Measurements from ENCODE around the gene FLT1. TPM values are rescaled to one million over a fixed set of nuclear protein-coding genes. Genes with fewer than 3 reads are reported as not detected.

Gene FLT1
- total and polyA plus RNA-seq, 2 donors, result 4.3 to 5.5 TPM

DNA sequence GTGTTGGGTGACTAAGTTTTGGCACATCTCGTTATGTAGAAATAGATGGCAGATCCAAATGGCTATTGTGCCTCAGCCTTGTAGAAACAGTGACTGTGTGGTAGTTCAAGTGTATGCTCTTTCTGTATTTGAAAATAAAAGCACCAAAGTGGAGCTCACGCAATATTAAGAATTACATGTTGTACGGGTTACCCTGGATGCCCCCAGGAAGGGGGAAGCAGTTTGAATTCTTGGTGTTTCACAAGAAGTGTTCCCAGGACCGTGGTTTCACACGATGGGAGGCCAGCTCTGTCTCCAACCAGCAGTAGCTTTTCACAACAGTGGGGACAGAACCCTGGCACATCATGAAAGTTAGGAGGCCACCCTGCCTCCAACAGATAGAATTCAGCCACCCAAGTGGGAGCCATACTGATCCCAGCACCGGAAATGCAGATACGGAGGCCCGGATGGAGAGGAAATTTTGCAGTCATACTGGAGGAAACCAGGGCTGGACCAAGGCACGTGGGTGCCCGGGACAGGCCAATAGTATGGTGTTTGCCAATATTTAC, 8.9 kb downstream of the FLT1 start:
- Histone ChIP-seq H3K36me3 (ENCODE audit: control insufficient read depth in 2 of 2, insufficient read depth in 2 of 2, low read length in 1 of 2) (no peaks in the 10 kb centered on the region), H3K27me3 (ENCODE audit: control insufficient read depth in 2 of 2, insufficient read depth in 1 of 2, low read length in 1 of 2) (peaks cover 0 to 3% of the 10 kb centered on the region in 2 donors)
- WGBS, result 89% methylated on average over 10 of the region's 10 CpGs

GRCh38 chr13:28485551-28485950, 9.4 kb downstream of the FLT1 start:
- no peak overlapping the region for H3K4me3 ChIP-seq (ENCODE audit: low read length in 2 of 2)
- H3K9me3 ChIP-seq (ENCODE audit: control insufficient read depth in 2 of 2, insufficient read depth in 1 of 2, low read length in 1 of 2), result no peaks in the 10 kb centered on the region
- H3K4me1 ChIP-seq (ENCODE audit: control insufficient read depth in 2 of 2, insufficient read depth in 2 of 2, low read length in 2 of 2), result no peaks in the 10 kb centered on the region
- H3K27me3 ChIP-seq (ENCODE audit: control insufficient read depth in 2 of 2, insufficient read depth in 1 of 2, low read length in 1 of 2), result peaks cover 0 to under 1% of the 10 kb centered on the region in 2 donors
- no peak overlapping the region for H3K27ac ChIP-seq (ENCODE audit: low read depth in 1 of 2, low read length in 1 of 2)
- no peak for DNase-seq (ENCODE audit: low read depth in 6 of 9, low spot score in 9 of 9)
- WGBS, result 96% methylated on average over 7 of the region's 7 CpGs
- no peaks in the 10 kb centered on the region for H3K36me3 ChIP-seq (ENCODE audit: control insufficient read depth in 2 of 2, insufficient read depth in 2 of 2, low read length in 1 of 2)

More for the DNA sequence above, 8.9 kb downstream of the FLT1 start:
- H3K27ac ChIP-seq (ENCODE audit: low read depth in 1 of 2, low read length in 1 of 2), result no peak overlapping the region
- H3K4me3 ChIP-seq (ENCODE audit: low read length in 2 of 2), result no peak overlapping the region
- H3K4me1 ChIP-seq (ENCODE audit: control insufficient read depth in 2 of 2, insufficient read depth in 2 of 2, low read length in 2 of 2), result no peaks in the 10 kb centered on the region
- no peak for DNase-seq (ENCODE audit: low read depth in 6 of 9, low spot score in 9 of 9)
- no peaks in the 10 kb centered on the region for H3K9me3 ChIP-seq (ENCODE audit: control insufficient read depth in 2 of 2, insufficient read depth in 1 of 2, low read length in 1 of 2)

GRCh38 chr13:28485097-28485496, 9.8 kb downstream of the FLT1 start:
- no peaks in the 10 kb centered on the region for H3K9me3 ChIP-seq (ENCODE audit: control insufficient read depth in 2 of 2, insufficient read depth in 1 of 2, low read length in 1 of 2)
- no peak for DNase-seq (ENCODE audit: low read depth in 6 of 9, low spot score in 9 of 9)
- H3K27me3 ChIP-seq (ENCODE audit: control insufficient read depth in 2 of 2, insufficient read depth in 1 of 2, low read length in 1 of 2), result no peaks in the 10 kb centered on the region
- no peaks in the 10 kb centered on the region for H3K4me1 ChIP-seq (ENCODE audit: control insufficient read depth in 2 of 2, insufficient read depth in 2 of 2, low read length in 2 of 2)
- 100% methylated on average over 1 of the region's 1 CpG for WGBS
- H3K36me3 ChIP-seq (ENCODE audit: control insufficient read depth in 2 of 2, insufficient read depth in 2 of 2, low read length in 1 of 2), result no peaks in the 10 kb centered on the region
- no peak overlapping the region for H3K4me3 ChIP-seq (ENCODE audit: low read length in 2 of 2)
- H3K27ac ChIP-seq (ENCODE audit: low read depth in 1 of 2, low read length in 1 of 2), result no peak overlapping the region

DNA sequence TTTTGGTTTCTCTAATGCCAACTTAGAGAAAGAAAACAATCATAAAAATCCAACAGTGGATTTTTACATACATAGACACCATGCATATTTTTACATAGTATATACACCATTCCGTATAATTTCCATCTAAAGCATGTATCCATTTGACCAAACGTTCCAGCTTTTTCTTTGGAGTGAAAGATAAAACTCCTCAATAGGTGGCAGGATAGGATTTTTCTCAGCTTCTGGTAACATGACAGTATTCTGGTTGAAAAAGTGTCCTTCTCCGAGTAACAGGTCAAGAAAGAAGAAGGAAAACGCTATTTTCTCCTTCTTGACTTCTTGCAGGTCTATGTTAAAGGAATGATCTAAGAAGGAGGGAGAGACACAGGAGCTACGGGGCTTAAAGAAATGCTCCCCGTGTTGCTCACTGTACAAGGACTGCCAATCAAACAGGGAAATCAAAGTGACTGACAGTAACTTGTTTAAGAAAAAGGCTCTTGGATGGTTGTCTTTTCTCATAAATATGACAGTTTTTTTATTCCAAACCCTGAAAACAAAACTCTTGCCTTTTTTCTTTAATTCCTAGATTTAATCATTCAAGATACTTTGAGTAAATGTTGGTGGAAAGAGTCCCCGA, 11.5 kb downstream of the FLT1 start:
- 95% methylated on average over 7 of the region's 7 CpGs for WGBS
- Histone ChIP-seq H3K27ac (ENCODE audit: low read depth in 1 of 2, low read length in 1 of 2) (no peak overlapping the region), H3K36me3 (ENCODE audit: control insufficient read depth in 2 of 2, insufficient read depth in 2 of 2, low read length in 1 of 2) (no peaks in the 10 kb centered on the region), H3K4me3 (ENCODE audit: low read length in 2 of 2) (no peak overlapping the region), H3K27me3 (ENCODE audit: control insufficient read depth in 2 of 2, insufficient read depth in 1 of 2, low read length in 1 of 2) (no peaks in the 10 kb centered on the region), H3K4me1 (ENCODE audit: control insufficient read depth in 2 of 2, insufficient read depth in 2 of 2, low read length in 2 of 2) (no peaks in the 10 kb centered on the region), H3K9me3 (ENCODE audit: control insufficient read depth in 2 of 2, insufficient read depth in 1 of 2, low read length in 1 of 2) (no peaks in the 10 kb centered on the region)
- DNase-seq (ENCODE audit: low read depth in 6 of 9, low spot score in 9 of 9), result no peak

DNA sequence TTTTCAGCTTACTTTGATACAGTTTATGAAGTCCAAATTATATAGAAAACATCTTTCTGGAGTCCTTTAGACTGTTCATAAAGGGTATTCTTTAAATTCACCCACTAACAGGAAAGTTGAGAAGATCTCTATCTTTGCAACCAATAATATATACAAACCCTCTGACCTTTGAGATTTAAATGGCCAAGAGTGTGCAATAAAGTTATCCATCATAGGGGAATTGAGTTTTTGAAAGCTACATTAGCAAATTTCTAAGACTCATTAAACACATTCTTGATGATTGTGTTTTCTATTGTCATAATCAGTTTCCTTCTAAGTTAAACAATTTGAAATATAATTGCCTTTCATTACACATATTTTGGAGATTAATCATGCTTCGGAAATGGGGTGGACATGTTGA, 15.9 kb downstream of the FLT1 start:
- no peak overlapping the region for H3K27ac ChIP-seq (ENCODE audit: low read depth in 1 of 2, low read length in 1 of 2)
- DNase-seq (ENCODE audit: low read depth in 6 of 9, low spot score in 9 of 9), result no peak
- H3K4me1 ChIP-seq (ENCODE audit: control insufficient read depth in 2 of 2, insufficient read depth in 2 of 2, low read length in 2 of 2), result no peaks in the 10 kb centered on the region
- no peaks in the 10 kb centered on the region for H3K9me3 ChIP-seq (ENCODE audit: control insufficient read depth in 2 of 2, insufficient read depth in 1 of 2, low read length in 1 of 2)
- no peaks in the 10 kb centered on the region for H3K27me3 ChIP-seq (ENCODE audit: control insufficient read depth in 2 of 2, insufficient read depth in 1 of 2, low read length in 1 of 2)
- WGBS, result 98% methylated on average over 1 of the region's 1 CpG
- H3K4me3 ChIP-seq (ENCODE audit: low read length in 2 of 2), result no peak overlapping the region
- no peaks in the 10 kb centered on the region for H3K36me3 ChIP-seq (ENCODE audit: control insufficient read depth in 2 of 2, insufficient read depth in 2 of 2, low read length in 1 of 2)

DNA sequence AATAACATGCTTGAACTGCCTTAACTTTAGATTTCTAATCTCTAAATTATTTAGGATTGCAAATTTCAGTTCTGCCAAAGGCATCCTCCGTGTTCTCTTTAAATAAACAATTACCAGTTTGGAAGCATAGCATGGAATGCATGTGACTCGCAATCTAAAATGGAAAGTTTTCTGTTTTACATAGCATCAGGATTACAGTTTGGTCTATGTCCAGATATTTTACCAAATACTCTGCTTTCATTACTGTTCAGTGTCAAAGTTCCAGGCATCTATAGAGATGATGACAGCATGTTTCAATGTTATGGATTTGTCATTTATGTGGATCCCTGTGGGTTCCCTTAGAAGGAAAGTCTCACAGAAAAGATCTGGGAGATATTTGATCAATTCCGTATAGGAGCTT, 16.8 kb downstream of the FLT1 start:
- Histone ChIP-seq H3K36me3 (ENCODE audit: control insufficient read depth in 2 of 2, insufficient read depth in 2 of 2, low read length in 1 of 2) (no peaks in the 10 kb centered on the region), H3K9me3 (ENCODE audit: control insufficient read depth in 2 of 2, insufficient read depth in 1 of 2, low read length in 1 of 2) (no peaks in the 10 kb centered on the region), H3K4me1 (ENCODE audit: control insufficient read depth in 2 of 2, insufficient read depth in 2 of 2, low read length in 2 of 2) (no peaks in the 10 kb centered on the region), H3K27ac (ENCODE audit: low read depth in 1 of 2, low read length in 1 of 2) (no peak overlapping the region), H3K4me3 (ENCODE audit: low read length in 2 of 2) (no peak overlapping the region), H3K27me3 (ENCODE audit: control insufficient read depth in 2 of 2, insufficient read depth in 1 of 2, low read length in 1 of 2) (no peaks in the 10 kb centered on the region)
- no peak for DNase-seq (ENCODE audit: low read depth in 6 of 9, low spot score in 9 of 9)
- WGBS, result 94% methylated on average over 3 of the region's 3 CpGs

- H3K36me3 ChIP-seq (ENCODE audit: control insufficient read depth in 2 of 2, insufficient read depth in 2 of 2, low read length in 1 of 2), result no peaks in the 10 kb centered on the region
- DNase-seq (ENCODE audit: low read depth in 6 of 9, low spot score in 9 of 9), result no peak
- H3K9me3 ChIP-seq (ENCODE audit: control insufficient read depth in 2 of 2, insufficient read depth in 1 of 2, low read length in 1 of 2), result no peaks in the 10 kb centered on the region
- WGBS, result 93% methylated on average over 3 of the region's 3 CpGs
- H3K27ac ChIP-seq (ENCODE audit: low read depth in 1 of 2, low read length in 1 of 2), result no peak overlapping the region
- H3K4me3 ChIP-seq (ENCODE audit: low read length in 2 of 2), result no peak overlapping the region
- no peaks in the 10 kb centered on the region for H3K4me1 ChIP-seq (ENCODE audit: control insufficient read depth in 2 of 2, insufficient read depth in 2 of 2, low read length in 2 of 2)
- H3K27me3 ChIP-seq (ENCODE audit: control insufficient read depth in 2 of 2, insufficient read depth in 1 of 2, low read length in 1 of 2), result no peaks in the 10 kb centered on the region
Measured at GRCh38 chr13:28477709-28477973, 17.3 kb downstream of the FLT1 start.

GRCh38 chr13:28476919-28477708, 17.8 kb downstream of the FLT1 start:
- no peaks in the 10 kb centered on the region for H3K9me3 ChIP-seq (ENCODE audit: control insufficient read depth in 2 of 2, insufficient read depth in 1 of 2, low read length in 1 of 2)
- DNase-seq (ENCODE audit: low read depth in 6 of 9, low spot score in 9 of 9), result no peak
- H3K27me3 ChIP-seq (ENCODE audit: control insufficient read depth in 2 of 2, insufficient read depth in 1 of 2, low read length in 1 of 2), result no peaks in the 10 kb centered on the region
- no peaks in the 10 kb centered on the region for H3K4me1 ChIP-seq (ENCODE audit: control insufficient read depth in 2 of 2, insufficient read depth in 2 of 2, low read length in 2 of 2)
- WGBS, result 94% methylated on average over 11 of the region's 11 CpGs
- H3K4me3 ChIP-seq (ENCODE audit: low read length in 2 of 2), result no peak overlapping the region
- no peaks in the 10 kb centered on the region for H3K36me3 ChIP-seq (ENCODE audit: control insufficient read depth in 2 of 2, insufficient read depth in 2 of 2, low read length in 1 of 2)
- no peak overlapping the region for H3K27ac ChIP-seq (ENCODE audit: low read depth in 1 of 2, low read length in 1 of 2)

DNA sequence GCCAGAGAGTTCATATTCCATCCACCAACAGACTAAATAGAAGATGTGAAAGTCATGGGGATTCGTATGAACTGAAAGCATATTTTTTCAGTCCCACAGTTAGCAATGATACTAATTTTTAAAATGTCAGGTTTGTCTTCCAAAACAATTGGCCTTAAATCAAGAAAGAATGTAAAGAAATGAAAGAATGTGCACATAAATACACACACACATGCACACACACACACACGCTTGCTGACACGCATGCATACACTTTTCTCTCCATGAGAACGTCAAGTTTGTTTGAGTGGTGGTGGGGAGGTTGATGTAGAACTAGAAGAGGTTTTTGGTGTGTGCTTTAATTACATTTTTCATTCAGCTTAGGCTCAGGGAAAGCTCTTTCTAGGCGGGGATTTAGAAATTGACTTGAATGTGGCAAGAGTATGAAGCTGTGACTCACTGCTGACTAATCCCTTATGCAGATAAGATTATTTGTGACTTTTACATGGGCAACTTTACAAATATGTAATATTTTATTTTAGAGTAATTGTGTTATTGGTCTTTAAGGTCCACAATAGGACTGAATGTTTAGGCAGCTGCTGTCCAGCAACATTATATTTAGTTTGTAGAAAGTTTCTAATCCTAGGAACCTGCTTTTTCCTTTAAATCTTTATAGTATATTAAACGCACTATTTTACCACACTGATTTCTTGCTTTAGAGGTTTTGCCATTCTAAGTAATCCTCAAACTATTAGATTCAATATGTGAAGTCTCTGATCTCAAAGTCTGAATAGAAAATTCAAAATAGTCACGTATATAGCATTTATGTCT, 18.8 kb downstream of the FLT1 start:
- Histone ChIP-seq H3K27me3 (ENCODE audit: control insufficient read depth in 2 of 2, insufficient read depth in 1 of 2, low read length in 1 of 2) (no peaks in the 10 kb centered on the region), H3K4me3 (ENCODE audit: low read length in 2 of 2) (no peak overlapping the region), H3K4me1 (ENCODE audit: control insufficient read depth in 2 of 2, insufficient read depth in 2 of 2, low read length in 2 of 2) (no peaks in the 10 kb centered on the region), H3K36me3 (ENCODE audit: control insufficient read depth in 2 of 2, insufficient read depth in 2 of 2, low read length in 1 of 2) (no peaks in the 10 kb centered on the region), H3K27ac (ENCODE audit: low read depth in 1 of 2, low read length in 1 of 2) (no peak overlapping the region), H3K9me3 (ENCODE audit: control insufficient read depth in 2 of 2, insufficient read depth in 1 of 2, low read length in 1 of 2) (no peaks in the 10 kb centered on the region)
- DNase-seq (ENCODE audit: low read depth in 6 of 9, low spot score in 9 of 9), result no peak
- 88% methylated on average over 7 of the region's 7 CpGs for whole genome bisulfite sequencing
